GM10847 (cell line): Measurements from ENCODE around the gene TRMT1L.

Experiments
- POLR2A ChIP-seq: IDR thresholded peaks from 2 replicates; pipeline ENCODE4 v1.6.1; 2011; ENCODE audit not compliant: insufficient read length; ENCODE audit errors: extremely low read depth

Gene TRMT1L

DNA sequence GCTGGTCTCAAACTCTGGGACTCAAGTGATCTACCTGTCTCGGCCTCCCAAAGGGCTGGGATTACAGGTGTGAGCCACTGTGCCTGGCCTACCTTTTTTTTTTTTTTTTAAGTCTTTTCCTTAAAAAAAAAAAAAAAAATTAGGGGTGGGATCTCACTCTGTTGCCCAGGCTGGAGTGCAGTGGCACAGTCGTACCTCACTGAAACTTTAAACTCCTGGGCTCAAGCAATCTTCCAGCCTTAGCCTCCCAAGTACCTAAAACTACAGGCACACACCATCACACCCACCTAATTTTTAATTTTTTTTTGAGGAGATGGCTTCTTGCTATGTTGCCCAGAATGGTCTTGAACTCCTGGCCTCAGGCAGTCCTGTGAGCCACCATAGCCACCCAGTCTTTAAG is 72.9 kb downstream of the TRMT1L start:
- no peak for TF ChIP-seq POLR2A

DNA sequence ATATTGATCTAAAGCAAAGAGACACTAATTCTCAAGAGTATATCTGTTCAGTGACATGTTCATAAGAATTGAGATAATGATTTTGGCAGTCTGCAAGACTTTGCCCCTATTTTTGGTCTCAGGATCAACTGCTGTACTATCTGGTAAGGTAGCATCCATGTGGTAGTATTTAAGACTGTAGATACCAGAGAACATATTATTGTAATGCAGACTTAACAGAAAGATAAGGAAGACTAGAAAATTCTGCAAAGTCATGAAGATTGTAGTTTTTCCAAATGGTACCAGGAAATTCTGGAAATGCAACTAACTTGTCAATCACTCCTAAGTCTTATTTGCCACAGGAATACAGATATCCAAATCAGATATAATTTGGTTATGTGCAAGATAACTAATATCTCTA is 76.3 kb downstream of the TRMT1L start:
- no peak for TF ChIP-seq POLR2A

DNA sequence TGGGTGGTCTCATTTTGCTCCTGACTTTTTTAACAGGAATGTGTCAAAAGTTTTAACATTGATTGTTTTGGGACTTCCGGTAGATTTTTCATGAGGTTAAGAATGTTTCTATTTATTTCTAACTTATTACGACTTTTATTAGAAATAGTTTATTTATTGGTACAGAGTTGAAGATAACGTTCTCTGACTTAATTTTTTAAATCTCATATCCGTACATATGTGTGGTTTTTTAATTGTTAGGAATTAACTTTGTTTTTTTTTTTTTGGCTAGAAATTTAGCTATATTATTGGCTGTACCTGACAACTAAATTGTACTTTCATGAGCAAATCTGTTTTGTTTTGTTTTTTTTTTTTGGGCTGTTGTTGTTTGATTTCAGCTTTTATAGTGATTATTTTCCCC is 79.4 kb downstream of the TRMT1L start:
- no peak for TF ChIP-seq POLR2A

DNA sequence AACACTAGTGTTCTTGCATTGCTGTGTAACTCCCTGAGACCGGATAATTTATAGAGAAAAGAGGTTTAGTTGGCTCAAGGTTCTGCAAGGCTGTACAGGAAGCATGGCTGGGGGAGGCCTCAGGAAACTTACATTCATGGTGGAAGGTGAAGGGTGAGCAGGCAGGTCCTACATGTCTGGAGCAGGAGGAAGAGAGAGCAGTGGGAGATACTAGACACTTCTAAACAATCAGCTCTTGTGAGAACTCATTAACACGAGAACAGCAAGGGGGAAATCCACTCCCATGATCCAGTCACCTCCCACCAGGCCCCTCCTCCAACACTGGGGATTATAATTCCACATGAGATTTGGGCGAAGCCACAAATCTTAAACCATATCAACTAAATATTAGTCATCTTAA is 81.3 kb downstream of the TRMT1L start:
- no peak for TF ChIP-seq POLR2A

DNA sequence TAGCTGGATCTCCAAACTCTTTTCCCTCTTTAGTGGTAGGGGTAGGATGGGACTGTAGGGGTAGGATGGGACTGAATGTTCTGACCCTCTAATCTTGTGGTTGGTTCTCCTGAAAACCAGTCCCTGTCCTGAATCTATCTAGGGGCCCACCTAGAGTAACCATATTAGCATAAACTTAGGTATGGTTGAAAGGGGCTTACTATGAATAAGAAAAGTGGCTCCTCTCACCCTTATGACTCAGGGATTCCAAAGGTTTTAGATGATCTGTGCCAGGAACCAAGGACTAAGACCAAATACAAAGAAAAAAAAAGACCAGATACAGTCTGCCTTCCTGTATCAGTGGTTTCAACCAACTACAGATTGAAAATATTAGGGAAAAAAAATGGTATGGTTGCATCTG is 82.4 kb downstream of the TRMT1L start:
- no peak for TF ChIP-seq POLR2A

DNA sequence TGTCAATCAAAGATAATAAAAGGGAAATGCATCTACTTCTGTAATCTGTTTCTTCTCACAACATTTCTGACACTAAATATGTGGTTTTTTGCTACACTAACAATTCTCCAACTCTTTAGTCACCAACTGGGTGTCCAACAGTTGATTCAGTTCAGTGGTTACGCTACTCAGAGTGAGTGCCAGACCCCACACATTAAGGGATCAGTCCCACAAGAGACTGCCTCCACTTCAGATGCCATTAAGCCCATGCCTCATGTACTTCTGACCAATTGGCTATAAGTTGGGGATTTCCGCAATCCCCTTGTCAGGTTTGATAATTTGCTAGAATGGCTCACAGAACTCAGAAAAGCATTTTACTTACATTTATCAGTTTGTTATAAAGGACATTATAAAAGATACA is 83.0 kb downstream of the TRMT1L start:
- no peak for TF ChIP-seq POLR2A

DNA sequence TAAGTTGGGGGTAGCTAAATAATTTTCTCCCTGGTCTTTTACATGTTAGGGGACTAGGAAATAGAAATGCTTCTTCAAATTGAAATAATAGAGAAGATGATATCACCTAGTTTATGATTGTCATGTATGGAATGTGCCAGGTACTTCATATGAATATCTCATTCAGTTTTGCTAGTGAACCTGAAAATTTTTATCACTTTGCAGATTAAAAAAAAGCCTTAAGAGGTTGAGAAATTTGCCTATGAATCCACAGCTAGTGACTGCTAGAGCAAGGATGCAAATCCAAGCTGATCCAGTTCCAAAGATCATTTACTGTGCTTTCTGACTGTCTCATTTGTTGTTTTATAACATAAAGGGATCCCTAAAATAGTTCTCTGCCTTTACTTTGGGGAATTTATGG is 86.7 kb downstream of the TRMT1L start:
- TF ChIP-seq POLR2A: no peak

DNA sequence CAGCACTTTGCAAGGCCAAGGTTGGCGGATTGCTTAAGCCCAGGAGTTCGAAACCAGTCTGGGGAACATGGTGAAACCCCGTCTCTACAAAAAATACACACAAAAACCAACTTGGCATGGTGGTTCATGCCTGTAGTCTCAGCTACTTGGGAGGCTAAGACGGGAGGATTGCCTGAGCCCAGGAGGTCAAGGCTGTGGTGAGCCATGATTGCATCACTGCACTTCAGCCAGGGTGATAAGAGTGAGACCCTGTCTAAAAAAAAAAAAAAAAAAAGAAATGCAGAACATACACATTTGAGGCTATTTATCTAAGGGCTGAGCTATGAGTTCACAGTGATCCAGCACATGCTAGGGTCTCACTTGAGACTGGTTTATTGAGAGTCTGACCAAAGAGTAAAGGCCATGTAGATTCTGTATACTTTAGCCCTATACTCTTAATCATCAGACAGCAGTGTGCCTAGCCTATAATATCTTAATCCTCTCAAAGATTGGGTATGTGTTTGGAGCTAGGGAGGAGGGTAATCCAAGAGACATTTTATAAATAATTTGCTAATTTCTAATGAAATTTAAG is 87.5 kb downstream of the TRMT1L start:
- no peak for TF ChIP-seq POLR2A

DNA sequence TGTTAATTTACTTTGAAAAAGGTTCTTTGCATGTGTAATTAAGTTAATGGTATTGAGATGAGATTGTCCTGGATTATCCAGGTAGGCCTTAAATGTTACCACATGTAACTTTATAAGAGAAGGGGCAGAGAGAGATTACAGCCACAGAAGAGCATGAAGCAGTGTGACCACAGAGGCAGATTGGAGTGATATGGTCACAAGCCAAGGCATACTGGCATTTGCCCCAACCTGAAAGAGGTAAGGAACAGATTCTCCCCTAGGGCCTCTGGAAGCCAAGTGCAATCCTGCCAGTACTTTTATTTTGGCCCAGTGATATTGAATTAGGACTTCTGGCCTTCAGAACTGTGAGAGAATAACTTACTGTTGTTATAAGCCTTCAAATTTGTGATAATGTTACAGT is 88.4 kb downstream of the TRMT1L start:
- TF ChIP-seq POLR2A: no peak
